Muscle of leg (tissue), 11 donors: ENCODE results near the gene CORO2A. TPM values are rescaled to one million over a fixed set of nuclear protein-coding genes. Genes with fewer than 3 reads are reported as not detected.
A peak's percentile ranks its signal among the peaks of the same experiment; 100 is the strongest.
"Not testable (repeated sequence)": the region's sequence is repeated elsewhere in the genome, so short reads cannot be mapped to it uniquely, and the experiment has no call there.

Experiments used
- DNase-seq: peaks from one replicate; pipeline ENCODE4 v3.0.0; 2013
- H3K27ac ChIP-seq: one replicate; pipeline ENCODE4 v1.5.1; 2013; ENCODE audit warnings: mild to moderate bottlenecking, low read length, control low read depth
- H3K27me3 ChIP-seq: one replicate; pipeline ENCODE4 v1.6.1; 2013; ENCODE audit warnings: low read length; ENCODE audit not compliant: control insufficient read depth, insufficient read depth
- H3K36me3 ChIP-seq: one replicate; pipeline ENCODE4 v1.6.1; 2013; ENCODE audit warnings: low read length; ENCODE audit not compliant: control insufficient read depth, insufficient read depth
- H3K4me1 ChIP-seq: one replicate; pipeline ENCODE4 v1.6.1; 2013; ENCODE audit warnings: low read length; ENCODE audit not compliant: control insufficient read depth, insufficient read depth
- H3K4me3 ChIP-seq: one replicate; pipeline ENCODE4 v1.5.1; 2013; ENCODE audit warnings: low read length, control low read depth
- H3K9me3 ChIP-seq: replicated peaks from 2 replicates; pipeline ENCODE4 v1.6.1; 2013; ENCODE audit warnings: low read depth, low read length; ENCODE audit not compliant: control insufficient read depth
- WGBS: methylation state at CpG from one replicate; pipeline ENCODE4 v1.1.5; 2013; ENCODE audit warnings: missing lambda C conversion rate; ENCODE audit not compliant: insufficient coverage; 5-methylcytosine and 5-hydroxymethylcytosine counted together
- polyA plus RNA-seq, 8 donors: library from polyadenylated mRNA; unstranded; fragments of 120-200 nt; gene quantifications; one replicate each; pipeline versions ENCODE4 v1.2.1 to v1.2.3, GENCODE V29; 2013; ENCODE audit warnings: inconsistent platforms in 1 of 8, low replicate concordance in 1 of 8; ENCODE audit not compliant: insufficient read length in 8 of 8, insufficient read depth in 1 of 8
- total RNA-seq: library from RNA; stranded (reverse); fragments of 120-200 nt; gene quantifications from one replicate; pipeline ENCODE4 v1.2.4, GENCODE V29; 2013

CORO2A gene
- total and polyA plus RNA-seq, 9 donors = 0.13 to 1.9 (median 0.36) TPM

- Histone ChIP-seq H3K4me1 (no peaks in the 10 kb centered on the region), H3K36me3 (peaks cover 45% of the 10 kb centered on the region), H3K27me3 (no peaks in the 10 kb centered on the region), H3K27ac (no peak overlapping the region), H3K4me3 (no peak overlapping the region), H3K9me3 (no peaks in the 10 kb centered on the region)
- 75% methylated on average over 2 of the region's 6 CpGs for WGBS
- DNase-seq = no peak
Observed at GRCh38 chr9:98081477-98082219, 110.8 kb downstream of the CORO2A start.

- Histone ChIP-seq H3K9me3 (no peaks in the 10 kb centered on the region), H3K4me3 (no peak overlapping the region), H3K27ac (no peak overlapping the region), H3K4me1 (no peaks in the 10 kb centered on the region), H3K27me3 (no peaks in the 10 kb centered on the region), H3K36me3 (peaks cover 45% of the 10 kb centered on the region)
- DNase-seq = no peak
- WGBS = 89% methylated on average over 11 of the region's 12 CpGs
Observed at GRCh38 chr9:98080780-98081179, 111.7 kb downstream of the CORO2A start.

DNA sequence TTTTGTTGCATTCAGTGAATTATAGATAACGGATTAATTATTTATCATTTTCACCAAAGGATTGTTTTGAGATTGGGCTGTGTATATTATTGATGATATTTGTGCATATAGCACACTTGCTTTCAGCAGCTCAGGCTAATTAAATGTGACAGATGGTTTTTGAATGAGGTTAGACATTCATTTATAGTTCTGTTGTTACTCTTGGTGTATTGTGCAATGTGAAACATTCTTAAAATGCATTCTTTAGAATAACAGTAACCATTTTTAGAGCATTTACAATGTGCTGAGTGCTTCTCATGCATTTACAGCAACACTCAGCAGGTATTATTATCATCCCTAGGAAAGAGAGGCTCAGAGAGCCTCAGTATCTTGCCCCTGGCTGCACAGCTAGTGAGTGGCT is 112.1 kb downstream of the CORO2A start:
- H3K27me3 ChIP-seq = no peaks in the 10 kb centered on the region
- H3K27ac ChIP-seq = no peak overlapping the region
- no peaks in the 10 kb centered on the region for H3K9me3 ChIP-seq
- no CpG with 5 or more reads among the region's 1 CpG for WGBS
- no peak for DNase-seq
- no peak overlapping the region for H3K4me3 ChIP-seq
- peaks cover 45% of the 10 kb centered on the region for H3K36me3 ChIP-seq
- H3K4me1 ChIP-seq = no peaks in the 10 kb centered on the region

DNA sequence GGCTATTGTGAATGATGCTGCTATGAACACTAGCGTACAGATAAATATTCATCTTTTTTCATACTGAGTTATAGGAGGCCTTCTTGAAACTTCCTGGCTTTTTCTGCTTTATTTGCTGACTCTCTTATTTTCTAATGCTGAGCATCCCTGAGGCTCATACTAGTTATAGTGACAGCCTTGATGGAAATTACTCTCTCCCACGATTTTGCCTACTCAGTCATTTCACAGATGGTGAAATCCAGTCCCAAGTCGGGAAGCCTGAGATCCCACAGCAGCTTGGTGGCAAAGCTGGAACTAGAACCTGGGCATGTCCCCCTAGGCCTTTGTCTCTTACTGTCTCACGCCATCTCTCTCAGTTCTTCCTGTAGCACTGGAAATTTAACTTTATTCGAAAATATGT is 113.5 kb downstream of the CORO2A start:
- peaks cover 2% of the 10 kb centered on the region for H3K4me1 ChIP-seq
- 74% methylated on average over 2 of the region's 5 CpGs for WGBS
- no peaks in the 10 kb centered on the region for H3K27me3 ChIP-seq
- DNase-seq = no peak
- no peak overlapping the region for H3K27ac ChIP-seq
- H3K36me3 ChIP-seq = peaks cover 45% of the 10 kb centered on the region
- H3K9me3 ChIP-seq = no peaks in the 10 kb centered on the region
- no peak overlapping the region for H3K4me3 ChIP-seq

- not testable (repeated sequence) for H3K4me1 ChIP-seq, DNase-seq, H3K4me3 ChIP-seq, H3K9me3 ChIP-seq, H3K27ac ChIP-seq, H3K27me3 ChIP-seq
- peaks cover 23% of the 10 kb centered on the region for H3K36me3 ChIP-seq
- 81% methylated on average over 6 of the region's 8 CpGs for WGBS
Observed at GRCh38 chr9:98076514-98076890, 115.9 kb downstream of the CORO2A start.

- peak; percentile 24 for DNase-seq
- H3K36me3 ChIP-seq = peaks cover 12% of the 10 kb centered on the region
- H3K27ac ChIP-seq = no peak overlapping the region
- no peaks in the 10 kb centered on the region for H3K27me3 ChIP-seq
- WGBS = 38% methylated on average over 1 of the region's 6 CpGs
- H3K4me3 ChIP-seq = no peak overlapping the region
- H3K4me1 ChIP-seq = peaks cover 2% of the 10 kb centered on the region
- no peaks in the 10 kb centered on the region for H3K9me3 ChIP-seq
Observed at GRCh38 chr9:98075332-98075805, 117.1 kb downstream of the CORO2A start.

DNA sequence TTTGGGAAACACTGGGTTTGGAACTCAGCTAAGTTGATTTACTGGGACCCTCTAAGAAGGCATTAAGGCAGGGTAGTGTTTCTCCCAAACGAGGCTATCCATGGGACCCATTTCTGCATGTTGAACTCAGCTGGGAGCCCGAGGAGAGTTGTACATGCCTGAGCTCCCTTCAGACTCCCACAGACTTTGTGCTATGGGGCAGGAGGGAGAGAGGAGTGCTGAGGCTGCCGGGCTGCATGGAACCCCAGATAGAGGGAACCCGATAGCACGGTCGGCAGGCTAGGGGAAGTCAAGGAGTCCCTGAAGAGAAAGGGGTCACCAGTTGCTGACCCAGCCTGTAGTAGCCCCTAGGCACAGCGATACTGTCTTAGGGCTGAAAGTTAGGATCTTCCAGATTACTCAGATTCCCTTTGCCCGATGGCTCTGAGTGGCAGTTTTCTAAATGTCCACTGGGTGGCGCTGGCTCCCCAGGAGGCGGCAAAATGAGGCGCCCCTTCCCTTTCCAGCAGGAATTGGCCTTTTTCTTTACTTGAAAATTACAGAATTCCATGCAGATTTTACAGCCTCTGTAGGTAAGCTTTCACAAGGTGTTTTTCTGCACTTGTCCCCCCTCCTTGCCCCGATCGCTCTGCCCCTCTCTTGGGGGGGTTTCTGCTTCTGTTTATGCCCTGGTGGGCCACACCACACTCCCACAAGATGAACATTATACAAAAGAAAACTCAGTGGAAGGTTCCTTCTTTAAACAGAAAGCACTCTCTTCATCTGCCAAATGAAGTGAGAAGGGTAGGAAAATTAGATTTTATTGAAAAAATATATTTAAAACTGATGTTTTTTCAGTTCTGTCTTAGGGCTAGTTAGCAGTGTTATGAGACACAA is 118.1 kb downstream of the CORO2A start:
- no peaks in the 10 kb centered on the region for H3K9me3 ChIP-seq
- no peak overlapping the region for H3K4me3 ChIP-seq
- 15% methylated on average over 11 of the region's 13 CpGs for WGBS
- H3K36me3 ChIP-seq = peaks cover 9% of the 10 kb centered on the region
- no peak overlapping the region for H3K27ac ChIP-seq
- H3K4me1 ChIP-seq = peaks cover 2% of the 10 kb centered on the region
- no peaks in the 10 kb centered on the region for H3K27me3 ChIP-seq
- DNase-seq = peak; percentile 39

DNA sequence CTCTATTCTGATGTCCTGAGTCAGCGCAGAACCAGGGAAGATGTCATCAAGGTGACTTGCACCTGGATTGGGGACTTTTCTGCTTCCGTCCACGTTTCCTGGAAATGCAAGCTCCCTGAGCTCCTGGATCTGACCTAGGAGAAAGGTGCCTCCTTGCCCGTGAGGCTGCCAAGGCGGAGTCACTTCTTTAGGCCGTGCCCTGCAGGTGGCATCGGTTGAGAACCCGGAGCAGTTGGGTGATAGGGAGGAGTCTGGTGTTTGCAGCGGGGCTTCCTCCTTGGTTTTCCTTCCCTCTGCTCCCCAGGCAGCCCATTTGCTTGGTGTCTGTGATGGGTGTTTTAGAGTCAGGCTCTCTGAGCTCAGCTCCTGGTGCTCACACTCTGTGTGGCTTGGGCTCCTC is 120.7 kb downstream of the CORO2A start:
- Histone ChIP-seq H3K4me3 (no peak overlapping the region), H3K9me3 (no peaks in the 10 kb centered on the region), H3K27me3 (no peaks in the 10 kb centered on the region), H3K27ac (no peak overlapping the region), H3K36me3 (peaks cover 6% of the 10 kb centered on the region), H3K4me1 (peaks cover 2% of the 10 kb centered on the region)
- 91% methylated on average over 4 of the region's 9 CpGs for WGBS
- no peak for DNase-seq
